Erythroblast (primary cell): Measurements from ENCODE around the gene TRIM47.

Experiments used
- GATA1 ChIP-seq: IDR thresholded peaks from 2 replicates; pipeline ENCODE4 v1.6.1; 2011; ENCODE audit warnings: low read depth, mild to moderate bottlenecking, control low read depth, low read length, moderate library complexity
- POLR2A ChIP-seq: IDR thresholded peaks from 2 replicates; pipeline ENCODE4 v1.6.1; 2011; ENCODE audit warnings: mild to moderate bottlenecking, low read length

- TF ChIP-seq POLR2A (no peak), GATA1 (no peak)
Measured at GRCh38 chr17:75913537-75914210, 35.3 kb upstream of the TRIM47 start.
